ENCODE data around the gene DPRX.

- TF ChIP-seq GATA2 (IDR thresholded peaks at IDR 0.05; ENCODE audit: low read depth, low read length): no peak
- TF ChIP-seq GATA3 (IDR thresholded peaks at IDR 0.05; ENCODE audit: low read depth, low read length): no peak
These were observed 38.5 kb downstream of the DPRX start for GRCh38 chr19:53670345-53670744.

All from SH-SY5Y (cell line).